HEK293 (cell line): Measurements from ENCODE around the gene ABCF2.

Experiments used
- CTCF ChIP-seq: fragments of 450-650 bp; formaldehyde crosslinking; IDR thresholded peaks from 2 replicates; pipeline ENCODE4 v1.5.1; 2016; ENCODE audit warnings: missing biosample characterization, missing genetic modification characterization
- ZBTB8A ChIP-seq: fragments of 450-650 bp; formaldehyde crosslinking; IDR thresholded peaks from 2 replicates; pipeline ENCODE4 v1.5.1; 2016; ENCODE audit warnings: missing biosample characterization, missing genetic modification characterization
- ZNF146 ChIP-seq: fragments of 450-650 bp; formaldehyde crosslinking; IDR thresholded peaks from 2 replicates; pipeline ENCODE4 v1.5.1; 2016; ENCODE audit warnings: missing biosample characterization, missing genetic modification characterization
- ZNF248 ChIP-seq: fragments of 450-650 bp; formaldehyde crosslinking; IDR thresholded peaks from 2 replicates; pipeline ENCODE4 v1.5.1; 2017; ENCODE audit warnings: missing biosample characterization, missing genetic modification characterization
- ZNF335 ChIP-seq: fragments of 450-650 bp; formaldehyde crosslinking; conservative IDR thresholded peaks from 2 replicates; pipeline ENCODE4 v1.5.1; 2016; ENCODE audit warnings: missing biosample characterization, missing genetic modification characterization
- ZNF549 ChIP-seq: fragments of 450-650 bp; IDR thresholded peaks from 2 replicates; pipeline ENCODE4 v1.5.1; 2018; ENCODE audit warnings: missing biosample characterization, missing genetic modification characterization, mild to moderate bottlenecking, inconsistent platforms, moderate library complexity
- ZNF692 ChIP-seq: fragments of 450-650 bp; formaldehyde crosslinking; IDR thresholded peaks from 2 replicates; pipeline ENCODE4 v1.5.1; 2016; ENCODE audit warnings: missing biosample characterization, missing genetic modification characterization
- ZNF837 ChIP-seq: fragments of 450-650 bp; formaldehyde crosslinking; IDR thresholded peaks from 2 replicates; pipeline ENCODE4 v1.5.1; 2016; ENCODE audit warnings: missing biosample characterization, missing genetic modification characterization

- TF ChIP-seq ZNF335 (tag by site-specific recombination): no peak
- TF ChIP-seq ZNF692 (tag by site-specific recombination): no peak
- TF ChIP-seq ZNF146 (tag by site-specific recombination): no peak
- no peak for TF ChIP-seq ZNF837
- no peak for TF ChIP-seq ZNF549 (tag by site-specific recombination)
- no peak for TF ChIP-seq ZBTB8A
- no peak for TF ChIP-seq ZNF248 (tag by site-specific recombination)
- no peak for TF ChIP-seq CTCF (tag by site-specific recombination)
Measured at GRCh38 chr7:151225948-151226510, 976 bp downstream of the ABCF2 start.
